H1 (cell line): ENCODE data around the gene SLC36A4. TPM values are rescaled to one million over a fixed set of nuclear protein-coding genes. Genes with fewer than 3 reads are reported as not detected.

Experiments used
- CTCF ChIA-PET: fragments of 300-600 bp; sonication (Branson Sonifier 250); formaldehyde crosslinking; loops from one replicate; lab custom pipeline; 2021; ENCODE audit not compliant: partially characterized antibody; lab: Charles Lee
- POLR2A ChIA-PET: fragments of 300-600 bp; sonication (Branson Sonifier 250); formaldehyde crosslinking; loops from one replicate; lab custom pipeline; 2021; ENCODE audit warnings: inconsistent platforms; ENCODE audit not compliant: partially characterized antibody; lab: Charles Lee
- DNase-seq, 2 experiments: peaks; one replicate each; pipeline versions ENCODE4 v3.0.0 to v3.0.0-alpha.2; 2010 to 2022; ENCODE audit warnings: low spot score in 2 of 2, low read depth in 1 of 2, mixed read lengths in 1 of 2
- FAIRE-seq: peaks from 2 replicates; lab custom pipeline; 2011; peaks lifted over from hg19 to GRCh38; lab: Jason Lieb, UNC
- H2AFZ ChIP-seq: 2 replicates; pipeline ENCODE4 v1.8.1; 2012; ENCODE audit warnings: low read length, inconsistent platforms
- H2AK5ac ChIP-seq: 2 replicates; pipeline ENCODE4 v1.6.1; 2013; ENCODE audit warnings: low read depth, low read length
- H2BK120ac ChIP-seq: replicated peaks from 2 replicates; pipeline ENCODE3; 2013; ENCODE audit warnings: low read depth, low read length, inconsistent platforms
- H2BK12ac ChIP-seq: 2 replicates; pipeline ENCODE4 v1.6.1; 2013; ENCODE audit warnings: low read depth, low read length
- H2BK15ac ChIP-seq: 2 replicates; pipeline ENCODE4 v1.6.1; 2013; ENCODE audit warnings: low read length
- H2BK20ac ChIP-seq: 2 replicates; pipeline ENCODE4 v1.6.1; 2013; ENCODE audit warnings: low read length
- H2BK5ac ChIP-seq: 2 replicates; pipeline ENCODE4 v1.6.1; 2013; ENCODE audit warnings: low read depth, low read length
- H3K14ac ChIP-seq: 2 replicates; pipeline ENCODE4 v1.6.1; 2013; ENCODE audit warnings: inconsistent platforms; ENCODE audit not compliant: insufficient read length
- H3K18ac ChIP-seq: 2 replicates; pipeline ENCODE4 v1.6.1; 2013; ENCODE audit warnings: low read length; ENCODE audit errors: extremely low read depth
- H3K23ac ChIP-seq: 2 replicates; pipeline ENCODE4 v1.6.1; 2013; ENCODE audit warnings: inconsistent platforms; ENCODE audit not compliant: insufficient read length
- H3K23me2 ChIP-seq: 2 replicates; pipeline ENCODE4 v1.6.1; 2013; ENCODE audit warnings: low read depth, low read length
- H3K27ac ChIP-seq: 2 replicates; pipeline ENCODE4 v1.6.1; 2011; ENCODE audit warnings: low read depth, low read length, inconsistent platforms
- H3K27me3 ChIP-seq, 4 experiments: replicated peaks in 1 of 4; 1 replicate in 1 of 4; 2 replicates in 3 of 4; pipeline versions ENCODE4 v1.6.1 to v1.8.1; 2011 to 2013; ENCODE audit warnings: low read length in 3 of 4, mild to moderate bottlenecking in 3 of 4, inconsistent platforms in 2 of 4, mixed read lengths in 2 of 4, moderate library complexity in 1 of 4; ENCODE audit not compliant: control insufficient read depth in 3 of 4, insufficient read depth in 3 of 4; ENCODE audit errors: extremely low read depth in 1 of 4
- H3K36me3 ChIP-seq, 4 experiments: 2 replicates each; pipeline versions ENCODE4 v1.6.1 to v1.8.1; 2011 to 2013; ENCODE audit warnings: mild to moderate bottlenecking in 4 of 4, low read length in 3 of 4, moderate library complexity in 2 of 4, control low read depth in 1 of 4, inconsistent platforms in 1 of 4; ENCODE audit not compliant: insufficient read depth in 4 of 4, control insufficient read depth in 2 of 4
- H3K4ac ChIP-seq: replicated peaks from 2 replicates; pipeline ENCODE3; 2013; ENCODE audit warnings: low read length, low read depth, mixed read lengths, inconsistent platforms; ENCODE audit not compliant: insufficient read length
- H3K4me1 ChIP-seq, 4 experiments: replicated peaks in 1 of 4; 1 replicate in 1 of 4; 2 replicates in 3 of 4; pipeline versions ENCODE4 v1.6.1 to v1.8.1; 2011 to 2013; ENCODE audit warnings: low read length in 3 of 4, inconsistent platforms in 2 of 4, mixed read lengths in 1 of 4; ENCODE audit not compliant: insufficient read depth in 4 of 4, control insufficient read depth in 3 of 4
- H3K4me2 ChIP-seq, 2 experiments: 2 replicates each; pipeline versions ENCODE4 v1.6.1 to v1.8.1; 2011 to 2013; ENCODE audit warnings: low read depth in 2 of 2, low read length in 2 of 2, control low read depth in 1 of 2, inconsistent platforms in 1 of 2, mild to moderate bottlenecking in 1 of 2; ENCODE audit not compliant: insufficient read depth in 1 of 2
- H3K4me3 ChIP-seq, 4 experiments: fragments of 200-600, 300-600 bp in 1 of 4; sonication (generic), shearing (Covaris generic), sonication (Bioruptor Twin) in 1 of 4; 2 replicates each; pipeline versions ENCODE4 v1.5.1 to v1.8.1; 2011 to 2016; ENCODE audit warnings: low read length in 4 of 4, low read depth in 3 of 4, control low read depth in 2 of 4, inconsistent platforms in 2 of 4, mild to moderate bottlenecking in 2 of 4, mixed read lengths in 1 of 4, moderate library complexity in 1 of 4; ENCODE audit not compliant: insufficient read depth in 2 of 4; ENCODE audit errors: extremely low read depth in 1 of 4
- H3K56ac ChIP-seq: replicated peaks from 2 replicates; pipeline ENCODE3; 2013; ENCODE audit warnings: low read depth, mild to moderate bottlenecking, mixed read lengths, low read length, inconsistent platforms; ENCODE audit not compliant: insufficient read length
- H3K79me1 ChIP-seq: 2 replicates; pipeline ENCODE4 v1.6.1; 2013; ENCODE audit warnings: low read depth, low read length, control low read depth
- H3K79me2 ChIP-seq, 2 experiments: 2 replicates each; pipeline versions ENCODE4 v1.6.1 to v1.8.1; 2012 to 2013; ENCODE audit warnings: low read length in 2 of 2, mild to moderate bottlenecking in 2 of 2, inconsistent platforms in 1 of 2; ENCODE audit not compliant: insufficient read depth in 2 of 2, control insufficient read depth in 1 of 2
- H3K9ac ChIP-seq, 4 experiments: replicated peaks in 1 of 4; 1 replicate in 1 of 4; 2 replicates in 3 of 4; pipeline versions ENCODE4 v1.6.1 to v1.8.1; 2011 to 2013; ENCODE audit warnings: low read depth in 3 of 4, low read length in 3 of 4, control low read depth in 2 of 4, mild to moderate bottlenecking in 2 of 4, moderate library complexity in 2 of 4, inconsistent platforms in 1 of 4; ENCODE audit errors: extremely low read depth in 1 of 4
- H3K9me3 ChIP-seq, 2 experiments: 2 replicates each; pipeline versions ENCODE4 v1.6.1 to v1.8.1; 2012 to 2013; ENCODE audit warnings: mild to moderate bottlenecking in 2 of 2, moderate library complexity in 2 of 2, control low read depth in 1 of 2, inconsistent platforms in 1 of 2, low read depth in 1 of 2, low read length in 1 of 2, mixed read lengths in 1 of 2; ENCODE audit not compliant: insufficient read depth in 2 of 2
- H4K20me1 ChIP-seq, 2 experiments: replicated peaks in 1 of 2; 2 replicates each; pipeline versions ENCODE3 to v1.8.1; 2011 to 2013; ENCODE audit warnings: inconsistent platforms in 2 of 2, low read length in 2 of 2, mild to moderate bottlenecking in 1 of 2; ENCODE audit not compliant: insufficient read depth in 2 of 2, control insufficient read depth in 1 of 2
- H4K5ac ChIP-seq: 2 replicates; pipeline ENCODE4 v1.6.1; 2013; ENCODE audit warnings: low read length, low read depth, mixed read lengths, inconsistent platforms; ENCODE audit not compliant: insufficient read length
- H4K8ac ChIP-seq: 2 replicates; pipeline ENCODE4 v1.8.0; 2013; ENCODE audit warnings: mild to moderate bottlenecking, moderate library complexity, low read length, inconsistent platforms; ENCODE audit not compliant: insufficient read depth; ENCODE audit errors: extremely low read depth
- H4K91ac ChIP-seq: replicated peaks from 2 replicates; pipeline ENCODE3; 2013; ENCODE audit warnings: low read length, mixed read lengths, inconsistent platforms; ENCODE audit not compliant: insufficient read length
- SIRT6 ChIP-seq: IDR thresholded peaks from one replicate; pipeline ENCODE4 v1.7.1; 2012; ENCODE audit warnings: low read length, inconsistent platforms
- TBP ChIP-seq: IDR thresholded peaks from 2 replicates; pipeline ENCODE4 v1.6.1; 2011; ENCODE audit warnings: low read depth, low read length, improper control_type of control experiment
- WGBS, 2 experiments: shearing (Covaris generic) in 1 of 2; methylation state at CpG; one replicate each; pipeline versions ENCODE4 v1.1.6 to v1.1.7; 2013 to 2015; ENCODE audit warnings: low lambda C conversion rate in 2 of 2, mixed read lengths in 2 of 2, inconsistent platforms in 1 of 2, low coverage in 1 of 2, missing lambda C conversion rate in 1 of 2; ENCODE audit not compliant: insufficient replicate concordance in 2 of 2, insufficient coverage in 1 of 2, insufficient read length in 1 of 2; ENCODE audit errors: extremely low coverage in 1 of 2, missing lambda C conversion rate in 1 of 2; 5-methylcytosine and 5-hydroxymethylcytosine counted together
- polyA plus RNA-seq, 7 experiments: library from polyadenylated mRNA; depleted of rRNA in 3 of 7; stranded (reverse) in 5 of 7; unstranded in 2 of 7; fragments of >200 nt in 5 of 7; fragments of 200-250 nt in 2 of 7; gene quantifications; 1 replicate in 5 of 7; 2 replicates in 1 of 7; 4 replicates in 1 of 7; pipeline versions ENCODE4 v1.2.1 to v1.2.3, GENCODE V29; 2011 to 2013; ENCODE audit warnings: missing spikeins in 2 of 7, mixed read lengths in 2 of 7
- total RNA-seq: library from RNA; stranded (reverse); fragmentation: NEBNext Ultra II Directional; extraction: Animal tissue kit (Norgen Biotek cat#: 25700); gene quantifications from 2 replicates; pipeline ENCODE4 v1.2.1, GENCODE V29; 2021

The SLC36A4 gene
- total and polyA plus RNA-seq, 2 of the 8 experiments (the other 6 are each of a cell fraction or from before 2014, with no cell fraction given), result 10.2 to 22.7 TPM

DNA sequence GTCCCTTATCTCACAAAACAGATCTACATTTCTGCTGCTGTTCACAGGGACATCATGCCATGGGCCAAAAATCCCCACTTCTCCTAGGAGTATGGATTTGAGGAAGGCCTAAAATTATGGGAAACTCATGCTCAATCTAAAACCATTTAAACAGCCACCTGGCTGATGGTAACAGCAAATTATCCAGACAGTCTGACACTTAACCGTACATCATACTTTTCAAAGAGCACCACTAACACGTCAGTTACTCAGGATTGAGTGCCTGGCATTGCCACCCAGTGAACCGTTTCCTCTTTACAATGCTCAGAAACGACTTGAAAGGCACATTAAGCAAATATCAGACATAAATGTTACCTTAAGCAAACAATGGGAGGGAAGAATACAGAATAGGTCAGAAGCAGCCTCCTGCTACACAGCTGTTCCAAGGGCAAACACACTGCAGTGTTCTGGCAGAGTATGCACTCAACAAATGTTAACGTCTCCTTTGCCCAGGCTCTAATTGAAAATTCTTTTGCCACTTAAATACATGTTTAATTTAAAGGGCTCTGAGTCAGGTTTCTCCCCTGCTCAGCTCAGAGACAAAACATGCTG, 18.8 kb upstream of the SLC36A4 start:
- Histone ChIP-seq H3K56ac (no peak overlapping the region), H3K14ac (no peak overlapping the region), H3K4me2 (no peak overlapping the region), H3K4ac (no peak overlapping the region), H3K9me3 (no peaks in the 10 kb centered on the region), H3K79me2 (no peaks in the 10 kb centered on the region), H2BK120ac (no peak overlapping the region), H3K4me1 (0 out of 7 replicates have a peak, but pooled peaks cover 0 to 3% (median 0%) of the 10 kb centered on the region in 4 experiments), H3K23me2 (no peaks in the 10 kb centered on the region), H2BK12ac (no peak overlapping the region), H4K91ac (no peak overlapping the region), H3K79me1 (no peaks in the 10 kb centered on the region), H2BK15ac (no peak overlapping the region), H2BK5ac (no peak overlapping the region), H2AK5ac (no peak overlapping the region), H2BK20ac (no peak overlapping the region), H3K18ac (no peak overlapping the region), H2AFZ (no peak overlapping the region), H3K4me3 (no peak overlapping the region), H4K20me1 (no peaks in the 10 kb centered on the region), H3K27me3 (no peaks in the 10 kb centered on the region), H4K8ac (no peak overlapping the region), H3K27ac (no peak overlapping the region), H3K9ac (no peak overlapping the region), H4K5ac (no peak overlapping the region), H3K23ac (no peak overlapping the region), H3K36me3 (no peaks in the 10 kb centered on the region)
- no peak for TF ChIP-seq TBP
- no peak for TF ChIP-seq SIRT6
- WGBS, 2 experiments, result 90% methylated on average over 5 of the region's 5 CpGs; no CpG with 5 or more reads in 1 of the 2 experiments
- DNase-seq (no peak), FAIRE-seq (no peak)
- CTCF ChIA-PET, result interaction anchor here (0.8 to 0.9 kb wide), 2 partner anchors 11 to 436 kb away, joined by 3 read pairs; no protein-coding TSS in a partner anchor
- POLR2A ChIA-PET, result no interaction called here
